Astrocyte (in vitro differentiated cells and primary cell): ENCODE measurements around the gene ABLIM2. TPM values are rescaled to one million over a fixed set of nuclear protein-coding genes. Genes with fewer than 3 reads are reported as not detected.
"Not testable (repeated sequence)": the region's sequence is repeated elsewhere in the genome, so short reads cannot be mapped to it uniquely, and the experiment has no call there.

Experiments used
- DNase-seq: peaks from one replicate; pipeline ENCODE4 v3.0.0-alpha.2; 2010; ENCODE audit warnings: low read depth
- FAIRE-seq: peaks from 2 replicates; lab custom pipeline; 2011; peaks lifted over from hg19 to GRCh38; lab: Jason Lieb, UNC
- H2AFZ ChIP-seq: 2 replicates; pipeline ENCODE4 v1.6.0; 2012; ENCODE audit warnings: low read depth, low read length, inconsistent platforms
- H3K27ac ChIP-seq: 2 replicates; pipeline ENCODE4 v1.5.1; 2011; ENCODE audit warnings: low read depth, low read length, inconsistent platforms
- H3K27me3 ChIP-seq: 2 replicates; pipeline ENCODE4 v1.6.0; 2011; ENCODE audit warnings: low read length, inconsistent platforms; ENCODE audit not compliant: insufficient read depth
- H3K36me3 ChIP-seq: 2 replicates; pipeline ENCODE4 v1.5.1; 2011; ENCODE audit warnings: low read length, inconsistent platforms; ENCODE audit not compliant: insufficient read depth
- H3K4me1 ChIP-seq: 2 replicates; pipeline ENCODE4 v1.5.1; 2011; ENCODE audit warnings: low read length, inconsistent platforms; ENCODE audit not compliant: insufficient read depth
- H3K4me2 ChIP-seq: 2 replicates; pipeline ENCODE4 v1.6.0; 2012; ENCODE audit warnings: low read length, inconsistent platforms
- H3K4me3 ChIP-seq: 2 replicates; pipeline ENCODE4 v1.5.1; 2011; ENCODE audit warnings: low read depth, mild to moderate bottlenecking, low read length, inconsistent platforms; ENCODE audit not compliant: insufficient read depth
- H3K79me2 ChIP-seq: 2 replicates; pipeline ENCODE4 v1.6.0; 2012; ENCODE audit warnings: mild to moderate bottlenecking, low read length, inconsistent platforms; ENCODE audit not compliant: insufficient read depth
- H3K9ac ChIP-seq: 2 replicates; pipeline ENCODE4 v1.6.0; 2012; ENCODE audit warnings: mild to moderate bottlenecking, low read length, inconsistent platforms
- H3K9me3 ChIP-seq: 2 replicates; pipeline ENCODE4 v1.5.1; 2012; ENCODE audit warnings: low read depth, mild to moderate bottlenecking, low read length, inconsistent platforms; ENCODE audit not compliant: insufficient read depth
- H4K20me1 ChIP-seq: 2 replicates; pipeline ENCODE4 v1.6.0; 2012; ENCODE audit warnings: low read length, inconsistent platforms; ENCODE audit not compliant: insufficient read depth
- H3K27ac Mint-ChIP-seq: one replicate; pipeline ENCODE4 v1.8.0; 2021; ENCODE audit warnings: mild to moderate bottlenecking, mixed read lengths; ENCODE audit not compliant: unreplicated experiment
- H3K27me3 Mint-ChIP-seq: one replicate; pipeline ENCODE4 v1.8.0; 2021; ENCODE audit warnings: low read depth, mixed read lengths; ENCODE audit not compliant: unreplicated experiment
- H3K36me3 Mint-ChIP-seq: one replicate; pipeline ENCODE4 v1.8.0; 2021; ENCODE audit warnings: low read depth, mixed read lengths; ENCODE audit not compliant: unreplicated experiment
- H3K4me1 Mint-ChIP-seq: one replicate; pipeline ENCODE4 v1.8.0; 2021; ENCODE audit warnings: low read depth, mixed read lengths; ENCODE audit not compliant: unreplicated experiment
- H3K4me3 Mint-ChIP-seq: one replicate; pipeline ENCODE4 v1.8.0; 2021; ENCODE audit warnings: mild to moderate bottlenecking, moderate library complexity, mixed read lengths; ENCODE audit not compliant: unreplicated experiment
- H3K9me3 Mint-ChIP-seq: one replicate; pipeline ENCODE4 v1.8.0; 2021; ENCODE audit warnings: mild to moderate bottlenecking, mixed read lengths; ENCODE audit not compliant: unreplicated experiment
- CTCF ChIP-seq: IDR thresholded peaks from 2 replicates; pipeline ENCODE4 v1.5.1; 2011; ENCODE audit warnings: low read depth, mild to moderate bottlenecking, inconsistent platforms, low read length, moderate library complexity; ENCODE audit not compliant: insufficient read depth
- EZH2 ChIP-seq: IDR thresholded peaks from 2 replicates; pipeline ENCODE4 v1.6.1; 2012; ENCODE audit warnings: mild to moderate bottlenecking, low read length, inconsistent platforms; ENCODE audit not compliant: insufficient read depth
- total RNA-seq: library from RNA; stranded (reverse); gene quantifications from 2 replicates; pipeline ENCODE4 v1.2.1, GENCODE V29; 2021

The ABLIM2 gene
- total RNA-seq, 1 donor from 2014 or later, result 0.50 TPM

DNA sequence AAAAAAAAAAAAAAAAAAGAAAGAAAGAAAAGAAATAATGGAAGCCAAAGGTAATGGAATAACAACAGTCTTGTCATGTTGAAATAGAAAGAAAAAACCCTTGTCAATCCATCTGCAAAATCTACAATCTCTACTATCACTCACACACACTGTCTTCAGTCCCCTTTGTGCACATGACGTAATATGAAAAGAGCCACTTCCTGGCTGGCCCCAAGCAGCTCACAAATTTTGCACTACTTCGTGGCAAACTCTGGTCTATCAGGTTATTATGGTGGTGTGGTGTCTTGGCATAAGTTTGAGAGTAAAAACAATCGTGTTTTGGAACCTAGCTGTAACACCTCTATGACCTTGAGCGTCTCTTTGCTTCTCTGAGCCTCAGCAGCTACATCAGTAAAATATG, 210.7 kb downstream of the ABLIM2 start:
- Histone ChIP-seq H3K36me3 (no peaks in the 10 kb centered on the region), H3K9ac (no peak overlapping the region), H3K4me1 (no peaks in the 10 kb centered on the region), H3K27ac (no peak overlapping the region), H3K27me3 (peaks cover 3% of the 10 kb centered on the region), H3K79me2 (no peaks in the 10 kb centered on the region), H3K4me3 (no peak overlapping the region), H3K4me2 (no peak overlapping the region), H3K9me3 (peaks cover 5% of the 10 kb centered on the region), H4K20me1 (no peaks in the 10 kb centered on the region), H2AFZ (no peak overlapping the region)
- no peak for TF ChIP-seq EZH2
- DNase-seq, result no peak
- peaks cover 11% of the 10 kb centered on the region for H3K9me3 Mint-ChIP-seq
- H3K4me3 Mint-ChIP-seq, result no peak overlapping the region
- peaks cover 1% of the 10 kb centered on the region for H3K36me3 Mint-ChIP-seq
- no peak for FAIRE-seq
- H3K27ac Mint-ChIP-seq, result no peak overlapping the region
- peaks cover 26% of the 10 kb centered on the region for H3K27me3 Mint-ChIP-seq
- H3K4me1 Mint-ChIP-seq, result no peaks in the 10 kb centered on the region

DNA sequence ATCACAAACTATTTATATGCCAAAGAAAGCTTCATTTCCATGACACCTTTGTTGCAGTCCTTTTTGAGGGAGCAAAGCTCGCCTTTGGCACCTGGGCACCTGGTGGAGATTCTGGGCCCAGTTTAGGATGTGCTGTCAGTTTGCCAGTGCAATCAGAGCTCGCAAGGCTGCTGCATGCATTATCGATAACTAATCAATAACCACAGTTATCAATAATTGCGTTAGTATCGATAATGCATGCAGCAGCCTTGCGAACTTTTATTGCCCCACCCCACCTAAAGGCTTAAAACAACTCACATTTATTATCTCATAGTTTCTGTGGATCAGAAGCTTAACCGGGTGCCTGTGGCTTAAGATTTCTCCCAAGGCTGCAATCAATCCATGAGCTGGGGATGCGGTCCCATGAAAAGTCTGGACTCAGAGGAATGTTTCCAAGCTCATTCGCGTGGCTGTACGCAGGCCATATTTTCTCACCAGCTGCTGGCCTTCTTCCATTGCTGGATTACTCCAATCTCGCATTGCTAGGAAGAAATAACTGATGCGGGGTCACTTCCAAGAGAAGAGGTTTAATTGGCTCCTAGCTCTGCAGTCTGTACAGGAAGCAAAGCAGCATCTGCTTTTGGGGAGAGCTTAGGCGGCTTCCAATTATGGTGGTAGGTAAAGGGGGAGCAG, 212.8 kb downstream of the ABLIM2 start:
- Histone ChIP-seq H3K4me2 (no peak overlapping the region), H3K4me3 (no peak overlapping the region), H3K27me3 (peaks cover 3% of the 10 kb centered on the region), H3K36me3 (no peaks in the 10 kb centered on the region), H3K9ac (no peak overlapping the region), H3K79me2 (no peaks in the 10 kb centered on the region), H4K20me1 (no peaks in the 10 kb centered on the region), H3K4me1 (peaks cover 6% of the 10 kb centered on the region), H3K27ac (no peak overlapping the region), H3K9me3 (no peaks in the 10 kb centered on the region), H2AFZ (no peak overlapping the region)
- peaks cover under 1% of the 10 kb centered on the region for H3K9me3 Mint-ChIP-seq
- H3K27me3 Mint-ChIP-seq, result peaks cover 22% of the 10 kb centered on the region
- peaks cover 10% of the 10 kb centered on the region for H3K4me1 Mint-ChIP-seq
- no peak for DNase-seq
- no peak overlapping the region for H3K4me3 Mint-ChIP-seq
- peaks cover under 1% of the 10 kb centered on the region for H3K36me3 Mint-ChIP-seq
- no peak for FAIRE-seq
- H3K27ac Mint-ChIP-seq, result no peak overlapping the region
- TF ChIP-seq EZH2, result no peak
- TF ChIP-seq CTCF, result no peak

- no peak overlapping the region for H3K27ac Mint-ChIP-seq
- H3K4me1 Mint-ChIP-seq, result peaks cover 10% of the 10 kb centered on the region
- H3K9me3 ChIP-seq, result no peaks in the 10 kb centered on the region
- no peak overlapping the region for H3K27ac ChIP-seq
- H3K4me2 ChIP-seq, result no peak overlapping the region
- no peak overlapping the region for H3K4me3 Mint-ChIP-seq
- no peak overlapping the region for H3K4me3 ChIP-seq
- peaks cover 3% of the 10 kb centered on the region for H3K27me3 ChIP-seq
- H3K9me3 Mint-ChIP-seq, result no peaks in the 10 kb centered on the region
- no peak overlapping the region for H3K9ac ChIP-seq
- FAIRE-seq (peak; percentile 9), DNase-seq (no peak)
- H3K4me1 ChIP-seq, result peaks cover 8% of the 10 kb centered on the region
- no peaks in the 10 kb centered on the region for H4K20me1 ChIP-seq
- no peak overlapping the region for H2AFZ ChIP-seq
- TF ChIP-seq EZH2 (no peak), CTCF (no peak)
- H3K79me2 ChIP-seq, result no peaks in the 10 kb centered on the region
- H3K36me3 ChIP-seq, result no peaks in the 10 kb centered on the region
- peaks cover 17% of the 10 kb centered on the region for H3K27me3 Mint-ChIP-seq
- no peaks in the 10 kb centered on the region for H3K36me3 Mint-ChIP-seq
These were observed 213.9 kb downstream of the ABLIM2 start for GRCh38 chr4:7944599-7945220.

DNA sequence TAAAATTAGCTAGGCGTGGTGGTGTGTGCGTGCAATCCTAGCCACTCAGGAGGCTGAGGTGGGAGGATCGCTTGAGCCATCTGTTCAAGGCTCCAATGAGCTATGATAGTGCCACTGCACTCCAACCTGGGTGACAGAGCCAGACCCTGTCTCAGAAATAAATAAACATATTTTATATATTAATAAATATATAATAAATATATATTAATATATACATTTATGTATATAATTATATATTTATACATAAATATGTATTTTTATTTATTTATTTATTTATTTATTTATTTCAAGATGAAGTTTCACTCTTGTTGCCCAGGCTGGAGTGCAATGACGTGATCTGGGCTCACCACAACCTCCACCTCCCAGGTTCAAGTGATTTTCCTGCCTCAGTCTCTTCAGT, 214.9 kb downstream of the ABLIM2 start:
- H3K27ac Mint-ChIP-seq, H3K4me3 Mint-ChIP-seq, FAIRE-seq: not testable (repeated sequence)

More for the DNA sequence above, 214.9 kb downstream of the ABLIM2 start:
- not testable (repeated sequence) for H2AFZ ChIP-seq, DNase-seq, H3K4me2 ChIP-seq, H3K9ac ChIP-seq, H4K20me1 ChIP-seq, H3K9me3 Mint-ChIP-seq, H3K4me1 ChIP-seq, H3K27me3 Mint-ChIP-seq, H3K9me3 ChIP-seq, H3K36me3 ChIP-seq, H3K27ac ChIP-seq, H3K27me3 ChIP-seq, H3K36me3 Mint-ChIP-seq, H3K4me3 ChIP-seq, H3K79me2 ChIP-seq
- peaks cover 10% of the 10 kb centered on the region for H3K4me1 Mint-ChIP-seq
